Liver (tissue), 9 donors: ENCODE results near the gene ANAPC10. TPM values are rescaled to one million over a fixed set of nuclear protein-coding genes. Genes with fewer than 3 reads are reported as not detected.

ENCODE experiments used
- DNase-seq: peaks from one replicate; pipeline ENCODE4 v3.0.0-alpha.2; 2017; ENCODE audit warnings: low spot score
- H3K27ac ChIP-seq, 2 donors: one replicate each; pipeline ENCODE4 v1.7.0; 2013; ENCODE audit warnings: inconsistent platforms in 2 of 2, low read length in 2 of 2, control low read depth in 1 of 2, low read depth in 1 of 2, mild to moderate bottlenecking in 1 of 2
- H3K27me3 ChIP-seq, 4 donors: one replicate each; pipeline versions ENCODE4 v1.6.1 to v1.7.0; 2013; ENCODE audit warnings: low read length in 3 of 4, inconsistent platforms in 1 of 4, mild to moderate bottlenecking in 1 of 4, moderate library complexity in 1 of 4; ENCODE audit not compliant: control insufficient read depth in 4 of 4, insufficient read depth in 4 of 4
- H3K36me3 ChIP-seq, 4 donors: one replicate each; pipeline versions ENCODE4 v1.6.1 to v1.7.0; 2013; ENCODE audit warnings: low read length in 3 of 4, mild to moderate bottlenecking in 3 of 4, low read depth in 1 of 4, moderate library complexity in 1 of 4; ENCODE audit not compliant: control insufficient read depth in 4 of 4, insufficient read depth in 3 of 4
- H3K4me1 ChIP-seq, 4 donors: one replicate each; pipeline versions ENCODE4 v1.6.1 to v1.7.0; 2013; ENCODE audit warnings: low read length in 3 of 4, mild to moderate bottlenecking in 3 of 4, moderate library complexity in 1 of 4; ENCODE audit not compliant: control insufficient read depth in 4 of 4, insufficient read depth in 4 of 4
- H3K4me3 ChIP-seq, 3 donors: one replicate each; pipeline versions ENCODE4 v1.6.1 to v1.7.0; 2013; ENCODE audit warnings: low read length in 3 of 3, control low read depth in 1 of 3, low read depth in 1 of 3, mild to moderate bottlenecking in 1 of 3
- H3K9ac ChIP-seq, 2 donors: one replicate each; pipeline ENCODE4 v1.7.0; 2013; ENCODE audit warnings: low read length in 2 of 2, mild to moderate bottlenecking in 2 of 2, moderate library complexity in 2 of 2, control low read depth in 1 of 2, low read depth in 1 of 2
- H3K9me3 ChIP-seq, 4 donors: one replicate each; pipeline versions ENCODE4 v1.6.1 to v1.7.0; 2013; ENCODE audit warnings: low read length in 3 of 4; ENCODE audit not compliant: control insufficient read depth in 4 of 4
- FOXA1 ChIP-seq: IDR thresholded peaks from 2 replicates; pipeline ENCODE4 v1.6.1; 2016; ENCODE audit warnings: antibody characterized with exemption
- FOXA2 ChIP-seq: IDR thresholded peaks from 2 replicates; pipeline ENCODE4 v1.6.1; 2016; ENCODE audit warnings: antibody characterized with exemption
- GABPA ChIP-seq, 2 donors: IDR thresholded peaks in 1 of 2; conservative IDR thresholded peaks in 1 of 2; 2 replicates each; pipeline ENCODE4 v1.6.1; 2016; ENCODE audit warnings: antibody characterized with exemption in 2 of 2, mild to moderate bottlenecking in 1 of 2, moderate library complexity in 1 of 2
- HNF4A ChIP-seq, 2 donors: conservative IDR thresholded peaks; 2 replicates each; pipeline ENCODE4 v1.6.1; 2016; ENCODE audit warnings: antibody characterized with exemption in 2 of 2, mild to moderate bottlenecking in 2 of 2
- HNF4G ChIP-seq: IDR thresholded peaks from 2 replicates; pipeline ENCODE4 v1.6.1; 2016; ENCODE audit warnings: antibody characterized with exemption
- JUND ChIP-seq, 2 donors: IDR thresholded peaks; 2 replicates each; pipeline ENCODE4 v1.6.1; 2016; ENCODE audit warnings: antibody characterized with exemption in 2 of 2
- NR2F2 ChIP-seq: IDR thresholded peaks from 2 replicates; pipeline ENCODE4 v1.6.1; 2016; ENCODE audit warnings: antibody characterized with exemption
- RAD21 ChIP-seq, 2 donors: IDR thresholded peaks; 2 replicates each; pipeline ENCODE4 v1.6.1; 2016; ENCODE audit warnings: antibody characterized with exemption in 2 of 2, mild to moderate bottlenecking in 2 of 2
- RXRA ChIP-seq, 2 donors: IDR thresholded peaks; 2 replicates each; pipeline ENCODE4 v1.6.1; 2017 to 2018; ENCODE audit warnings: antibody characterized with exemption in 2 of 2, mild to moderate bottlenecking in 1 of 2
- TAF1 ChIP-seq: conservative IDR thresholded peaks from 2 replicates; pipeline ENCODE4 v1.6.1; 2016; ENCODE audit warnings: antibody characterized with exemption, mild to moderate bottlenecking
- YY1 ChIP-seq: IDR thresholded peaks from 2 replicates; pipeline ENCODE4 v1.6.1; 2016; ENCODE audit warnings: antibody characterized with exemption, mild to moderate bottlenecking
- WGBS: extraction: QIAGEN DNeasy Blood & Tissue Kit; methylation state at CpG from one replicate; pipeline ENCODE4 v1.1.7; 2013; 5-methylcytosine and 5-hydroxymethylcytosine counted together
- polyA plus RNA-seq, 2 donors: library from polyadenylated mRNA; stranded (reverse) in 1 of 2; unstranded in 1 of 2; fragments of 200-250 nt in 1 of 2; fragments of >200 nt in 1 of 2; fragmentation: Nextera tagmentation in 1 of 2; extraction: Ambion mirVana in 1 of 2; gene quantifications; one replicate each; pipeline versions ENCODE4 v1.2.1 to v1.2.3, GENCODE V29; 2013 to 2015
- total RNA-seq, 2 donors: library from RNA; depleted of rRNA; stranded (reverse); fragments of >200 nt; gene quantifications; one replicate each; pipeline ENCODE4 v1.2.3, GENCODE V29; 2014
- TF ChIP-seq, protein P1 (sequence below): IDR thresholded peaks from 2 replicates; pipeline ENCODE4 v1.6.1; 2016; ENCODE audit warnings: antibody characterized with exemption, mild to moderate bottlenecking
- TF ChIP-seq, protein P2 (sequence below): fragments of 150-350 bp; IDR thresholded peaks from 2 replicates; pipeline ENCODE4 v1.5.1; 2017; ENCODE audit warnings: improper control_type of control experiment, low read depth, low read length; ENCODE audit not compliant: missing input control
- TF ChIP-seq, protein P3 (sequence below): IDR thresholded peaks from 2 replicates; pipeline ENCODE4 v1.6.1; 2016; ENCODE audit warnings: antibody characterized with exemption
- TF ChIP-seq, protein P4 (sequence below): IDR thresholded peaks from 2 replicates; pipeline ENCODE4 v1.6.1; 2016; ENCODE audit warnings: antibody characterized with exemption
- donor health status: healthy.
- donor health status: healthy.
- donor health status: healthy.
- donor health status: healthy.
- donor health status: healthy.

ANAPC10 gene
- total and polyA plus RNA-seq, 4 donors = 6.2 to 16.1 (median 14.5) TPM

DNA sequence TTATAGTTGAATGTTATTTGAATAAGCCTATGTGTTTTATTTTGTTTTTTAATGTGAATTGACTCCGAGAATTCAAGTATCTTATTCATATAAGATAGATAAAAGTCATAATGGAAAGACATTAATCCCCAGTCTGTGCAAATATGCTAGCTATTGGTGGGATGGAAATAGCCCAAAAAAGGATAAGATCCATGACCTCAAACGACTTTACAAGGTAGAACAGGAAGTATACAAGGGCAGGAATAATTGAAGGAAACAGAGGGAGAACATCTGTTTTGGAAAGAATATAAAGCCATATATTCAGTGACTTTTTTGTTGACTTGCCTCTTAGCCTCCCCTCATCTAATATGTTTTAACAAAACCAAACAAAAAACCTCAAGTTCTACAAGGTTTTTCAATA is 9.1 kb upstream of the ANAPC10 start:
- Histone ChIP-seq H3K4me1 (no peaks in the 10 kb centered on the region), H3K27ac (no peak overlapping the region), H3K27me3 (no peaks in the 10 kb centered on the region), H3K9me3 (no peaks in the 10 kb centered on the region), H3K36me3 (peaks cover 5 to 60% (median 36%) of the 10 kb centered on the region in 4 donors), H3K9ac (no peak overlapping the region), H3K4me3 (no peak overlapping the region)
- 78% methylated on average over 2 of the region's 2 CpGs for WGBS
- DNase-seq = no peak
- no peak for TF ChIP-seq YY1

DNA sequence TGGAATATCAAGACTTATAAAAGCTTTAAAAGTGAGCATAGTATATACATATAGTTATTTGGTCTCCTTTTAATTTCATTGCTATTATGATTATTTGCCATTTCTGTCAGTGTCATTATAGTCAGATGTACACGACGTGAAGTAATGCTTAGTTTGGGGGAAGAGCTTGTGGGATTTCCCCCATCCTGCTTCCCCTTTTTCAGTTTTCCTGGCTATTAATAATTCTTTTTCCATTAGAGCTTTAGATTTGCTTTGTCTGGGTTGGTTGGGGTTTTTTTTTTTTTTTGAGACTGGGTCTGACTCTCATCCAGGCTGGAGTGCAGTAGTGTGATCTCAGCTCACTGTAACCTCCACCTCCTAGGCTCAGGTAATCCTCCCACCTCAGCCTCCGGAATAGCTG is 5.5 kb upstream of the ANAPC10 start:
- DNase-seq = no peak
- Histone ChIP-seq H3K4me1 (peaks cover 1 to 24% (median 16%) of the 10 kb centered on the region in 4 donors), H3K36me3 (peaks cover 2 to 35% (median 16%) of the 10 kb centered on the region in 4 donors), H3K9ac (no peak overlapping the region), H3K27ac (no peak overlapping the region), H3K9me3 (no peaks in the 10 kb centered on the region), H3K27me3 (no peaks in the 10 kb centered on the region), H3K4me3 (no peak overlapping the region)
- WGBS = 90% methylated on average over 3 of the region's 3 CpGs
- TF ChIP-seq, protein P1, sequence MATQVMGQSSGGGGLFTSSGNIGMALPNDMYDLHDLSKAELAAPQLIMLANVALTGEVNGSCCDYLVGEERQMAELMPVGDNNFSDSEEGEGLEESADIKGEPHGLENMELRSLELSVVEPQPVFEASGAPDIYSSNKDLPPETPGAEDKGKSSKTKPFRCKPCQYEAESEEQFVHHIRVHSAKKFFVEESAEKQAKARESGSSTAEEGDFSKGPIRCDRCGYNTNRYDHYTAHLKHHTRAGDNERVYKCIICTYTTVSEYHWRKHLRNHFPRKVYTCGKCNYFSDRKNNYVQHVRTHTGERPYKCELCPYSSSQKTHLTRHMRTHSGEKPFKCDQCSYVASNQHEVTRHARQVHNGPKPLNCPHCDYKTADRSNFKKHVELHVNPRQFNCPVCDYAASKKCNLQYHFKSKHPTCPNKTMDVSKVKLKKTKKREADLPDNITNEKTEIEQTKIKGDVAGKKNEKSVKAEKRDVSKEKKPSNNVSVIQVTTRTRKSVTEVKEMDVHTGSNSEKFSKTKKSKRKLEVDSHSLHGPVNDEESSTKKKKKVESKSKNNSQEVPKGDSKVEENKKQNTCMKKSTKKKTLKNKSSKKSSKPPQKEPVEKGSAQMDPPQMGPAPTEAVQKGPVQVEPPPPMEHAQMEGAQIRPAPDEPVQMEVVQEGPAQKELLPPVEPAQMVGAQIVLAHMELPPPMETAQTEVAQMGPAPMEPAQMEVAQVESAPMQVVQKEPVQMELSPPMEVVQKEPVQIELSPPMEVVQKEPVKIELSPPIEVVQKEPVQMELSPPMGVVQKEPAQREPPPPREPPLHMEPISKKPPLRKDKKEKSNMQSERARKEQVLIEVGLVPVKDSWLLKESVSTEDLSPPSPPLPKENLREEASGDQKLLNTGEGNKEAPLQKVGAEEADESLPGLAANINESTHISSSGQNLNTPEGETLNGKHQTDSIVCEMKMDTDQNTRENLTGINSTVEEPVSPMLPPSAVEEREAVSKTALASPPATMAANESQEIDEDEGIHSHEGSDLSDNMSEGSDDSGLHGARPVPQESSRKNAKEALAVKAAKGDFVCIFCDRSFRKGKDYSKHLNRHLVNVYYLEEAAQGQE = no peak
- no peak for TF ChIP-seq RAD21 (IDR thresholded peaks at IDR 0.05)
- TF ChIP-seq JUND (IDR thresholded peaks at IDR 0.05) = no peak
- TF ChIP-seq, protein P2, sequence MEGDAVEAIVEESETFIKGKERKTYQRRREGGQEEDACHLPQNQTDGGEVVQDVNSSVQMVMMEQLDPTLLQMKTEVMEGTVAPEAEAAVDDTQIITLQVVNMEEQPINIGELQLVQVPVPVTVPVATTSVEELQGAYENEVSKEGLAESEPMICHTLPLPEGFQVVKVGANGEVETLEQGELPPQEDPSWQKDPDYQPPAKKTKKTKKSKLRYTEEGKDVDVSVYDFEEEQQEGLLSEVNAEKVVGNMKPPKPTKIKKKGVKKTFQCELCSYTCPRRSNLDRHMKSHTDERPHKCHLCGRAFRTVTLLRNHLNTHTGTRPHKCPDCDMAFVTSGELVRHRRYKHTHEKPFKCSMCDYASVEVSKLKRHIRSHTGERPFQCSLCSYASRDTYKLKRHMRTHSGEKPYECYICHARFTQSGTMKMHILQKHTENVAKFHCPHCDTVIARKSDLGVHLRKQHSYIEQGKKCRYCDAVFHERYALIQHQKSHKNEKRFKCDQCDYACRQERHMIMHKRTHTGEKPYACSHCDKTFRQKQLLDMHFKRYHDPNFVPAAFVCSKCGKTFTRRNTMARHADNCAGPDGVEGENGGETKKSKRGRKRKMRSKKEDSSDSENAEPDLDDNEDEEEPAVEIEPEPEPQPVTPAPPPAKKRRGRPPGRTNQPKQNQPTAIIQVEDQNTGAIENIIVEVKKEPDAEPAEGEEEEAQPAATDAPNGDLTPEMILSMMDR = no peak
- TF ChIP-seq NR2F2 = no peak
- no peak for TF ChIP-seq FOXA2
- TF ChIP-seq, protein P3, sequence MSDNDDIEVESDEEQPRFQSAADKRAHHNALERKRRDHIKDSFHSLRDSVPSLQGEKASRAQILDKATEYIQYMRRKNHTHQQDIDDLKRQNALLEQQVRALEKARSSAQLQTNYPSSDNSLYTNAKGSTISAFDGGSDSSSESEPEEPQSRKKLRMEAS = no peak

DNA sequence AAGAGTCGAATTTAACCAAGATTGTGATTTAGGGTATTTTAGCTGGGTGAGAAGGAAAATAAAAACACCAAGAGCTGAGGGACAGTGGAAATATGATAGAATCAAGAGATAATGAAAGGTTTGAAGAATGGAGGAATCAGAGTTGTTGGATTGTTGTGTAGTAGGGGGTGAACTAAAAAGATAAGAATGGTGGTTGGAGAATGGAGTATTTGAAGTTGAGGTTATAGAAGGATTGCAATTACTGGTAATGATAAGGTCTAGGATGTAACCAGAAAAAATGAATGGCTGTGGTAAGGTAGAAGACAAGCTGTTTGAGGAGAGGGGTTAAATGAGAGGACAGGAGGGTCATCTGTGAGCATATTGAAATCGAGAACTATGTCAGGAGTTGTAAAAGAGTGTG is 4.6 kb upstream of the ANAPC10 start:
- Histone ChIP-seq H3K27ac (no peak overlapping the region), H3K36me3 (peaks cover 2 to 28% (median 9%) of the 10 kb centered on the region in 4 donors), H3K4me3 (no peak overlapping the region), H3K9ac (no peak overlapping the region), H3K9me3 (no peaks in the 10 kb centered on the region), H3K4me1 (peaks cover 1 to 24% (median 16%) of the 10 kb centered on the region in 4 donors), H3K27me3 (no peaks in the 10 kb centered on the region)
- 89% methylated on average over 2 of the region's 2 CpGs for WGBS
- no peak for DNase-seq
- TF ChIP-seq, protein P3 = no peak
- no peak for TF ChIP-seq GABPA (IDR thresholded peaks at IDR 0.05 in 1 of 2, conservative IDR thresholded peaks at IDR 0.05 in 1 of 2)
- no peak for TF ChIP-seq HNF4A (conservative IDR thresholded peaks at IDR 0.05)
- no peak for TF ChIP-seq JUND (IDR thresholded peaks at IDR 0.05)
- TF ChIP-seq NR2F2 = no peak
- no peak for TF ChIP-seq RAD21 (IDR thresholded peaks at IDR 0.05)
- no peak for TF ChIP-seq HNF4G
- TF ChIP-seq TAF1 = no peak
- TF ChIP-seq YY1 = no peak
- no peak for TF ChIP-seq FOXA2
- TF ChIP-seq, protein P1 = no peak
- TF ChIP-seq, protein P2 = no peak
- no peak for TF ChIP-seq FOXA1
- TF ChIP-seq, protein P4, sequence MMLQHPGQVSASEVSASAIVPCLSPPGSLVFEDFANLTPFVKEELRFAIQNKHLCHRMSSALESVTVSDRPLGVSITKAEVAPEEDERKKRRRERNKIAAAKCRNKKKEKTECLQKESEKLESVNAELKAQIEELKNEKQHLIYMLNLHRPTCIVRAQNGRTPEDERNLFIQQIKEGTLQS = no peak
- no peak for TF ChIP-seq RXRA (IDR thresholded peaks at IDR 0.05)
